ENCODE measurements around the gene SHBG. TPM values are rescaled to one million over a fixed set of nuclear protein-coding genes. Genes with fewer than 3 reads are reported as not detected.

The SHBG gene
- polyA plus RNA-seq, 1 donor (not counting 4 experiments of a cell fraction or from before 2014, with no cell fraction given) = 0.14 TPM

GRCh38 chr17:7668482-7668881 is 38.5 kb downstream of the SHBG start:
- no peaks in the 10 kb centered on the region for H4K20me1 ChIP-seq (ENCODE audit: control insufficient read depth, extremely low read depth, insufficient read depth, low read length)
- no peak overlapping the region for H2AFZ ChIP-seq (ENCODE audit: control insufficient read depth, low read length)
- peaks cover 14 to 20% of the 10 kb centered on the region in 2 experiments for H3K36me3 ChIP-seq (ENCODE audit: control insufficient read depth in 2 of 2, extremely low read depth in 1 of 2, insufficient read depth in 2 of 2, low read length in 2 of 2)
- peaks cover under 1% of the 10 kb centered on the region for H3K9me3 ChIP-seq (ENCODE audit: control insufficient read depth, low read depth, low read length)
- H3K4me2 ChIP-seq (ENCODE audit: control insufficient read depth, extremely low read depth, insufficient read depth, low read depth, low read length) = no peak overlapping the region
- DNase-seq (ENCODE audit: low read depth, low spot score) (no peak), FAIRE-seq (no peak)
- H3K79me2 ChIP-seq (ENCODE audit: control insufficient read depth, insufficient read depth, low read length) = no peaks in the 10 kb centered on the region
- H3K27ac ChIP-seq (ENCODE audit: control insufficient read depth, insufficient read depth, low read length) = no peak overlapping the region
- no peak overlapping the region for H3K4me3 ChIP-seq (ENCODE audit: control insufficient read depth in 2 of 3, extremely low read depth in 1 of 3, insufficient read depth in 2 of 3, low read depth in 1 of 3, low read length in 3 of 3)
- dilution Hi-C loops (cut with MboI; ENCODE audit: extremely low pct_ligation_motif_present, low sequenced_read_pairs) = no loop called here
- no peaks in the 10 kb centered on the region for H3K27me3 ChIP-seq (ENCODE audit: control insufficient read depth, extremely low read depth, insufficient read depth, low read length)
- no peaks in the 10 kb centered on the region for H3K9me1 ChIP-seq (ENCODE audit: control insufficient read depth, extremely low read depth, insufficient read depth, low read length)
- H3K4me1 ChIP-seq (ENCODE audit: control insufficient read depth, extremely low read depth, insufficient read depth, low read length) = no peaks in the 10 kb centered on the region
- H3K9ac ChIP-seq (ENCODE audit: control insufficient read depth, extremely low read depth, insufficient read depth, low read length) = no peak overlapping the region
- TF ChIP-seq, protein P1, sequence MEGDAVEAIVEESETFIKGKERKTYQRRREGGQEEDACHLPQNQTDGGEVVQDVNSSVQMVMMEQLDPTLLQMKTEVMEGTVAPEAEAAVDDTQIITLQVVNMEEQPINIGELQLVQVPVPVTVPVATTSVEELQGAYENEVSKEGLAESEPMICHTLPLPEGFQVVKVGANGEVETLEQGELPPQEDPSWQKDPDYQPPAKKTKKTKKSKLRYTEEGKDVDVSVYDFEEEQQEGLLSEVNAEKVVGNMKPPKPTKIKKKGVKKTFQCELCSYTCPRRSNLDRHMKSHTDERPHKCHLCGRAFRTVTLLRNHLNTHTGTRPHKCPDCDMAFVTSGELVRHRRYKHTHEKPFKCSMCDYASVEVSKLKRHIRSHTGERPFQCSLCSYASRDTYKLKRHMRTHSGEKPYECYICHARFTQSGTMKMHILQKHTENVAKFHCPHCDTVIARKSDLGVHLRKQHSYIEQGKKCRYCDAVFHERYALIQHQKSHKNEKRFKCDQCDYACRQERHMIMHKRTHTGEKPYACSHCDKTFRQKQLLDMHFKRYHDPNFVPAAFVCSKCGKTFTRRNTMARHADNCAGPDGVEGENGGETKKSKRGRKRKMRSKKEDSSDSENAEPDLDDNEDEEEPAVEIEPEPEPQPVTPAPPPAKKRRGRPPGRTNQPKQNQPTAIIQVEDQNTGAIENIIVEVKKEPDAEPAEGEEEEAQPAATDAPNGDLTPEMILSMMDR (optimal IDR thresholded peaks at IDR 0.05 in 1 of 3, IDR thresholded peaks at IDR 0.05 in 1 of 3, conservative IDR thresholded peaks at IDR 0.05 in 1 of 3; ENCODE audit: extremely low read depth in 1 of 3, insufficient read depth in 2 of 3, low read length in 3 of 3) = no peak
- TF ChIP-seq EZH2 (IDR thresholded peaks at IDR 0.05; ENCODE audit: low read length) = no peak

DNA sequence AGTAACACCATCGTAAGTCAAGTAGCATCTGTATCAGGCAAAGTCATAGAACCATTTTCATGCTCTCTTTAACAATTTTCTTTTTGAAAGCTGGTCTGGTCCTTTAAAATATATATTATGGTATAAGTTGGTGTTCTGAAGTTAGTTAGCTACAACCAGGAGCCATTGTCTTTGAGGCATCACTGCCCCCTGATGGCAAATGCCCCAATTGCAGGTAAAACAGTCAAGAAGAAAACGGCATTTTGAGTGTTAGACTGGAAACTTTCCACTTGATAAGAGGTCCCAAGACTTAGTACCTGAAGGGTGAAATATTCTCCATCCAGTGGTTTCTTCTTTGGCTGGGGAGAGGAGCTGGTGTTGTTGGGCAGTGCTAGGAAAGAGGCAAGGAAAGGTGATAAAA is 43.3 kb downstream of the SHBG start:
- dilution Hi-C loops (cut with MboI; ENCODE audit: extremely low pct_ligation_motif_present, low sequenced_read_pairs) = no loop called here
- H3K79me2 ChIP-seq (ENCODE audit: control insufficient read depth, insufficient read depth, low read length) = no peaks in the 10 kb centered on the region

More for the DNA sequence above, 43.3 kb downstream of the SHBG start:
- Histone ChIP-seq H3K4me3 (ENCODE audit: control insufficient read depth in 2 of 3, extremely low read depth in 1 of 3, insufficient read depth in 2 of 3, low read depth in 1 of 3, low read length in 3 of 3) (no peak overlapping the region), H3K4me1 (ENCODE audit: control insufficient read depth, extremely low read depth, insufficient read depth, low read length) (no peaks in the 10 kb centered on the region), H3K9me3 (ENCODE audit: control insufficient read depth, low read depth, low read length) (peaks cover 3% of the 10 kb centered on the region), H3K9me1 (ENCODE audit: control insufficient read depth, extremely low read depth, insufficient read depth, low read length) (no peaks in the 10 kb centered on the region), H4K20me1 (ENCODE audit: control insufficient read depth, extremely low read depth, insufficient read depth, low read length) (no peaks in the 10 kb centered on the region), H3K36me3 (ENCODE audit: control insufficient read depth in 2 of 2, extremely low read depth in 1 of 2, insufficient read depth in 2 of 2, low read length in 2 of 2) (peaks cover 22 to 25% of the 10 kb centered on the region in 2 experiments), H3K27ac (ENCODE audit: control insufficient read depth, insufficient read depth, low read length) (no peak overlapping the region), H2AFZ (ENCODE audit: control insufficient read depth, low read length) (no peak overlapping the region), H3K4me2 (ENCODE audit: control insufficient read depth, extremely low read depth, insufficient read depth, low read depth, low read length) (no peak overlapping the region), H3K9ac (ENCODE audit: control insufficient read depth, extremely low read depth, insufficient read depth, low read length) (no peak overlapping the region), H3K27me3 (ENCODE audit: control insufficient read depth, extremely low read depth, insufficient read depth, low read length) (no peaks in the 10 kb centered on the region)
- DNase-seq (ENCODE audit: low read depth, low spot score) (no peak), FAIRE-seq (no peak)
- TF ChIP-seq, protein P1 (optimal IDR thresholded peaks at IDR 0.05 in 1 of 3, IDR thresholded peaks at IDR 0.05 in 1 of 3, conservative IDR thresholded peaks at IDR 0.05 in 1 of 3; ENCODE audit: extremely low read depth in 1 of 3, insufficient read depth in 2 of 3, low read length in 3 of 3) = peak; percentile 42 to 52 (median 47)
- TF ChIP-seq EZH2 (IDR thresholded peaks at IDR 0.05; ENCODE audit: low read length) = no peak
